GDM1 (cell line): ENCODE measurements around the gene C2CD4C.
"Not testable (repeated sequence)": the region's sequence is repeated elsewhere in the genome, so short reads cannot be mapped to it uniquely, and the experiment has no call there.

Experiments
- DNase-seq: peaks from one replicate; lab custom pipeline; 2025; lab: John Stamatoyannopoulos, UW

C2CD4C gene

GRCh38 chr19:366205-366783, 42.7 kb downstream of the C2CD4C start:
- no peak for DNase-seq

- no peak for DNase-seq
These were observed 44.3 kb downstream of the C2CD4C start for GRCh38 chr19:364496-365287.

GRCh38 chr19:362683-363082, 46.3 kb downstream of the C2CD4C start:
- no peak for DNase-seq

GRCh38 chr19:362154-362553, 46.8 kb downstream of the C2CD4C start:
- no peak for DNase-seq

GRCh38 chr19:359653-359925, 49.4 kb downstream of the C2CD4C start:
- no peak for DNase-seq

GRCh38 chr19:355536-355935, 53.4 kb downstream of the C2CD4C start:
- DNase-seq, result not testable (repeated sequence)
